ENCODE measurements around the gene SEMA5A. TPM values are rescaled to one million over a fixed set of nuclear protein-coding genes. Genes with fewer than 3 reads are reported as not detected.

Gene SEMA5A
- total and polyA plus RNA-seq, 2 of the 13 experiments (the other 11 are each of a cell fraction or from before 2014, with no cell fraction given) = 0.01 TPM; not detected in 1

DNA sequence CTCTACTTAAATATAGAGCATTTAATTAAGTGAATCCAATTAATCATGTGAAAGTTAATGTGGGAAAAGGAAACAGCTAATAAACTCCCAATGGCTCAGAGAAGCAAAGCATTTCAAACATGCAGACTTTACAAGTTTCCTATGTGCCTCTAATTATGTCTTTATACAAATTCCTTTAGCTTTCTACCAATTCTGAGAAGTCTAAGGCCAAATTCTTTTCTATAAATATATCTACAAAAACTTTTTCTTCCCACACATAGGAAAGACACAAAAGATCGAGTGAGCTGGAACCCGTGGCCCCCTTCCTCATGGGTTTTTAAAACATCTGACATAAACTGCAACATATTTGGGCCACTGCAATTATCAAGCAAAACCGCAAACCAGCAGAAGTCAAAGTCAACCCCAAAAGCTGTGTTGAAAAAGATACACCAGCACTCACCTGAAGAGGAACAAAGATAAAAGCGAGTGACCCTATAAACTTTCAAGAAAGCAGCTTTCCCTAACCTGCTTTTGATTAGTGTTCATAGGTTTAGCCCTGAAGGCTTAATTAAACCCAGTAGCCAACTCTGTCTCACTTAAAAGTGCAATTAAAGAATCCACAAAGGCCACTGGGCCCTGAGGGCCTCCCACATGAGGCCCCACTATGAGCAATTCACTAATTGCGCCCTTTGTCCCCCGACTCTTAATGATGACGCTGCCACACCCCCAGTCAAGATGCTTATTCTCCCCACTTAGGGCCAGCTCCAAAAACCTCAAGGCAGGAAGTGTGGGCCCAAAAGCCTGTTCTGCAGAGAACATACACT lies 12.1 kb downstream of the SEMA5A start:
- CTCF ChIA-PET (ENCODE audit: low intra/inter-chr PET ratio, low total read pairs) = no interaction called here
- no peak for DNase-seq (ENCODE audit: low spot score)
- Histone ChIP-seq H3K27me3 (ENCODE audit: control insufficient read depth in 1 of 2, insufficient read depth in 2 of 2, low read length in 2 of 2) (no peaks in the 10 kb centered on the region), H3K4me3 (replicated peaks in 1 of 3; ENCODE audit: insufficient read depth in 1 of 3, low read depth in 2 of 3, low read length in 3 of 3) (no peak overlapping the region), H2AFZ (ENCODE audit: low read length) (no peak overlapping the region), H3K9ac (ENCODE audit: insufficient read depth, low read depth, low read length) (no peak overlapping the region), H3K36me3 (replicated peaks in 1 of 2; ENCODE audit: control insufficient read depth in 1 of 2, insufficient read depth in 2 of 2, low read length in 2 of 2) (no peaks in the 10 kb centered on the region), H3K27ac (ENCODE audit: extremely low read length, insufficient read depth, low read length) (no peak overlapping the region), H3K79me2 (ENCODE audit: insufficient read depth, low read length) (no peaks in the 10 kb centered on the region), H4K20me1 (ENCODE audit: insufficient read depth, low read length) (no peaks in the 10 kb centered on the region), H3K4me2 (ENCODE audit: low read depth, low read length) (no peak overlapping the region), H3K4me1 (ENCODE audit: insufficient read depth, low read length) (no peaks in the 10 kb centered on the region), H3K9me3 (ENCODE audit: low read length) (no peaks in the 10 kb centered on the region)
- no peak for ATAC-seq
- 20% methylated on average over 7 of the region's 7 CpGs for WGBS (ENCODE audit: low lambda C conversion rate)
- BruUV-seq (replicated peaks) = no TSS peak
- POLR2A ChIA-PET = no interaction called here
- no peak for FAIRE-seq
- intact Hi-C loops (cut with micrococcal nuclease; ENCODE audit: unreplicated experiment) (no loop called here), in situ Hi-C loops (cut with HindIII; ENCODE audit: extremely low pct_ligation_motif_present, low pct_unique_long_range_greater_than_20kb) (no loop called here)
- TF ChIP-seq U2AF2 (IDR thresholded peaks at IDR 0.05; ENCODE audit: low read depth, low read length) = no peak
- TF ChIP-seq, protein P1, sequence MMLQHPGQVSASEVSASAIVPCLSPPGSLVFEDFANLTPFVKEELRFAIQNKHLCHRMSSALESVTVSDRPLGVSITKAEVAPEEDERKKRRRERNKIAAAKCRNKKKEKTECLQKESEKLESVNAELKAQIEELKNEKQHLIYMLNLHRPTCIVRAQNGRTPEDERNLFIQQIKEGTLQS (CRISPR knock-in tag; IDR thresholded peaks at IDR 0.05) = no peak
- no peak for TF ChIP-seq NFIB (CRISPR knock-in tag; IDR thresholded peaks at IDR 0.05; ENCODE audit: borderline replicate concordance)
- TF ChIP-seq HNRNPL (IDR thresholded peaks at IDR 0.05; ENCODE audit: low read depth, low read length) = no peak
- TF ChIP-seq MED1 (CRISPR knock-in tag; IDR thresholded peaks at IDR 0.05) = no peak
- TF ChIP-seq MBNL3 (CRISPR knock-in tag; conservative IDR thresholded peaks at IDR 0.05) = no peak
- no peak for TF ChIP-seq SAFB2 (CRISPR knock-in tag; IDR thresholded peaks at IDR 0.05; ENCODE audit: borderline replicate concordance, low read depth)
- no peak for TF ChIP-seq ZNF563 (CRISPR knock-in tag; IDR thresholded peaks at IDR 0.05)
- TF ChIP-seq, protein P2, sequence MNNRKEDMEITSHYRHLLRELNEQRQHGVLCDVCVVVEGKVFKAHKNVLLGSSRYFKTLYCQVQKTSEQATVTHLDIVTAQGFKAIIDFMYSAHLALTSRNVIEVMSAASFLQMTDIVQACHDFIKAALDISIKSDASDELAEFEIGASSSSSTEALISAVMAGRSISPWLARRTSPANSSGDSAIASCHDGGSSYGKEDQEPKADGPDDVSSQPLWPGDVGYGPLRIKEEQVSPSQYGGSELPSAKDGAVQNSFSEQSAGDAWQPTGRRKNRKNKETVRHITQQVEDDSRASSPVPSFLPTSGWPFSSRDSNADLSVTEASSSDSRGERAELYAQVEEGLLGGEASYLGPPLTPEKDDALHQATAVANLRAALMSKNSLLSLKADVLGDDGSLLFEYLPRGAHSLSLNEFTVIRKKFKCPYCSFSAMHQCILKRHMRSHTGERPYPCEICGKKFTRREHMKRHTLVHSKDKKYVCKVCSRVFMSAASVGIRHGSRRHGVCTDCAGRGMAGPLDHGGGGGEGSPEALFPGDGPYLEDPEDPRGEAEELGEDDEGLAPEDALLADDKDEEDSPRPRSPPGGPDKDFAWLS (CRISPR knock-in tag; IDR thresholded peaks at IDR 0.05; ENCODE audit: borderline replicate concordance) = no peak
